GM12878 (cell line): Measurements from ENCODE around the gene WWTR1.

Experiments used
- CHD2 ChIP-seq: IDR thresholded peaks from 2 replicates; pipeline ENCODE4 v1.6.1; 2011; ENCODE audit warnings: low read depth, low read length, improper control_type of control experiment, borderline replicate concordance
- TARDBP ChIP-seq: IDR thresholded peaks from 2 replicates; pipeline ENCODE4 v1.6.1; 2016; ENCODE audit warnings: borderline replicate concordance
- ZBTB33 ChIP-seq: fragments of 450-650 bp; IDR thresholded peaks from 2 replicates; pipeline ENCODE4 v1.6.1; 2017; ENCODE audit warnings: mild to moderate bottlenecking
- TF ChIP-seq, protein P1 (sequence below), 3 experiments: IDR thresholded peaks in 2 of 3; conservative IDR thresholded peaks in 1 of 3; 2 replicates each; pipeline ENCODE4 v1.5.1; 2011; ENCODE audit warnings: low read depth in 3 of 3, low read length in 3 of 3, mild to moderate bottlenecking in 3 of 3, control low read depth in 2 of 3, moderate library complexity in 2 of 3, inconsistent platforms in 1 of 3, mixed read lengths in 1 of 3; ENCODE audit not compliant: control insufficient read depth in 2 of 3, insufficient read depth in 1 of 3; ENCODE audit errors: extremely low read depth in 1 of 3
- TF ChIP-seq, protein P2 (sequence below): IDR thresholded peaks from 2 replicates; pipeline ENCODE4 v1.6.1; 2012; ENCODE audit warnings: improper control_type of control experiment, low read depth, low read length; ENCODE audit not compliant: insufficient replicate concordance

DNA sequence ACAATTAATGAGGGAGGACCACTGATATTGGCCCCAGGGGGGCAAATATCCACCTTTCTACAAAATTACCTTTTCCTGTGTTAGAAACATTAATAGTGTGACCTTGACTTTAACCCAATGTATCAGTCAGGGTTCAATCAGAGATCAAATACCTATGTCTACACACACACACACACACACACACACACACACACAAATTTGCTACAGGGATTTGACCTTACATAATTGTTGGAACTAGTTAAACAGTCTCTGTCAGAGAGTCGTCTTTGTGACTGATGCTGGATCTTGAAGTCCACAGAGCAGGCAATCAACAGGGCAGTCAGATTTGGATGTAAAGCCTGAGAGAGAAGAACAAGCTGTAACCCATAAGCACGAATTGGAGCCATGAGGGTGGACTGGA, 150.9 kb downstream of the WWTR1 start:
- TF ChIP-seq, protein P1, sequence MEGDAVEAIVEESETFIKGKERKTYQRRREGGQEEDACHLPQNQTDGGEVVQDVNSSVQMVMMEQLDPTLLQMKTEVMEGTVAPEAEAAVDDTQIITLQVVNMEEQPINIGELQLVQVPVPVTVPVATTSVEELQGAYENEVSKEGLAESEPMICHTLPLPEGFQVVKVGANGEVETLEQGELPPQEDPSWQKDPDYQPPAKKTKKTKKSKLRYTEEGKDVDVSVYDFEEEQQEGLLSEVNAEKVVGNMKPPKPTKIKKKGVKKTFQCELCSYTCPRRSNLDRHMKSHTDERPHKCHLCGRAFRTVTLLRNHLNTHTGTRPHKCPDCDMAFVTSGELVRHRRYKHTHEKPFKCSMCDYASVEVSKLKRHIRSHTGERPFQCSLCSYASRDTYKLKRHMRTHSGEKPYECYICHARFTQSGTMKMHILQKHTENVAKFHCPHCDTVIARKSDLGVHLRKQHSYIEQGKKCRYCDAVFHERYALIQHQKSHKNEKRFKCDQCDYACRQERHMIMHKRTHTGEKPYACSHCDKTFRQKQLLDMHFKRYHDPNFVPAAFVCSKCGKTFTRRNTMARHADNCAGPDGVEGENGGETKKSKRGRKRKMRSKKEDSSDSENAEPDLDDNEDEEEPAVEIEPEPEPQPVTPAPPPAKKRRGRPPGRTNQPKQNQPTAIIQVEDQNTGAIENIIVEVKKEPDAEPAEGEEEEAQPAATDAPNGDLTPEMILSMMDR (IDR thresholded peaks at IDR 0.05 in 2 of 3, conservative IDR thresholded peaks at IDR 0.05 in 1 of 3; ENCODE audit: control insufficient read depth in 2 of 3, extremely low read depth in 1 of 3, insufficient read depth in 1 of 3, low read depth in 3 of 3, low read length in 3 of 3) = no peak
- TF ChIP-seq ZBTB33 (no peak), CHD2 (no peak), TARDBP (no peak)
- TF ChIP-seq, protein P2, sequence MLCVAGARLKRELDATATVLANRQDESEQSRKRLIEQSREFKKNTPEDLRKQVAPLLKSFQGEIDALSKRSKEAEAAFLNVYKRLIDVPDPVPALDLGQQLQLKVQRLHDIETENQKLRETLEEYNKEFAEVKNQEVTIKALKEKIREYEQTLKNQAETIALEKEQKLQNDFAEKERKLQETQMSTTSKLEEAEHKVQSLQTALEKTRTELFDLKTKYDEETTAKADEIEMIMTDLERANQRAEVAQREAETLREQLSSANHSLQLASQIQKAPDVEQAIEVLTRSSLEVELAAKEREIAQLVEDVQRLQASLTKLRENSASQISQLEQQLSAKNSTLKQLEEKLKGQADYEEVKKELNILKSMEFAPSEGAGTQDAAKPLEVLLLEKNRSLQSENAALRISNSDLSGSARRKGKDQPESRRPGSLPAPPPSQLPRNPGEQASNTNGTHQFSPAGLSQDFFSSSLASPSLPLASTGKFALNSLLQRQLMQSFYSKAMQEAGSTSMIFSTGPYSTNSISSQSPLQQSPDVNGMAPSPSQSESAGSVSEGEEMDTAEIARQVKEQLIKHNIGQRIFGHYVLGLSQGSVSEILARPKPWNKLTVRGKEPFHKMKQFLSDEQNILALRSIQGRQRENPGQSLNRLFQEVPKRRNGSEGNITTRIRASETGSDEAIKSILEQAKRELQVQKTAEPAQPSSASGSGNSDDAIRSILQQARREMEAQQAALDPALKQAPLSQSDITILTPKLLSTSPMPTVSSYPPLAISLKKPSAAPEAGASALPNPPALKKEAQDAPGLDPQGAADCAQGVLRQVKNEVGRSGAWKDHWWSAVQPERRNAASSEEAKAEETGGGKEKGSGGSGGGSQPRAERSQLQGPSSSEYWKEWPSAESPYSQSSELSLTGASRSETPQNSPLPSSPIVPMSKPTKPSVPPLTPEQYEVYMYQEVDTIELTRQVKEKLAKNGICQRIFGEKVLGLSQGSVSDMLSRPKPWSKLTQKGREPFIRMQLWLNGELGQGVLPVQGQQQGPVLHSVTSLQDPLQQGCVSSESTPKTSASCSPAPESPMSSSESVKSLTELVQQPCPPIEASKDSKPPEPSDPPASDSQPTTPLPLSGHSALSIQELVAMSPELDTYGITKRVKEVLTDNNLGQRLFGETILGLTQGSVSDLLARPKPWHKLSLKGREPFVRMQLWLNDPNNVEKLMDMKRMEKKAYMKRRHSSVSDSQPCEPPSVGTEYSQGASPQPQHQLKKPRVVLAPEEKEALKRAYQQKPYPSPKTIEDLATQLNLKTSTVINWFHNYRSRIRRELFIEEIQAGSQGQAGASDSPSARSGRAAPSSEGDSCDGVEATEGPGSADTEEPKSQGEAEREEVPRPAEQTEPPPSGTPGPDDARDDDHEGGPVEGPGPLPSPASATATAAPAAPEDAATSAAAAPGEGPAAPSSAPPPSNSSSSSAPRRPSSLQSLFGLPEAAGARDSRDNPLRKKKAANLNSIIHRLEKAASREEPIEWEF = no peak
